BJ (cell line): Measurements from ENCODE around the gene MEF2B. TPM values are rescaled to one million over a fixed set of nuclear protein-coding genes. Genes with fewer than 3 reads are reported as not detected.

Source experiments
- CTCF ChIA-PET: fragments of 350-600 bp; formaldehyde crosslinking; extraction: SDS; loops from one replicate; lab custom pipeline; 2021; ENCODE audit warnings: antibody characterized with exemption, inconsistent platforms; lab: Yijun Ruan, JAX
- POLR2A ChIA-PET: fragments of 300-600 bp; sonication (Branson Sonifier 250); formaldehyde crosslinking; extraction: SDS; loops from one replicate; lab custom pipeline; 2021; ENCODE audit warnings: antibody characterized with exemption; lab: Charles Lee
- DNase-seq: peaks from one replicate; pipeline ENCODE4 v3.0.0-alpha.2; 2011; ENCODE audit warnings: low read depth
- H3K27me3 ChIP-seq: 2 replicates; pipeline ENCODE4 v1.6.0; 2011; ENCODE audit warnings: low read length; ENCODE audit not compliant: control insufficient read depth, insufficient read depth
- H3K36me3 ChIP-seq: 2 replicates; pipeline ENCODE4 v1.5.1; 2011; ENCODE audit warnings: low read length; ENCODE audit not compliant: control insufficient read depth, insufficient read depth
- H3K4me3 ChIP-seq: 2 replicates; pipeline ENCODE4 v1.5.1; 2011; ENCODE audit warnings: low read depth, mild to moderate bottlenecking, control low read depth, low read length
- CTCF ChIP-seq: IDR thresholded peaks from 2 replicates; pipeline ENCODE4 v1.5.1; 2011; ENCODE audit warnings: low read depth, mild to moderate bottlenecking, control low read depth, inconsistent platforms, low read length, moderate library complexity; ENCODE audit not compliant: insufficient read depth
- polyA plus RNA-seq: library from polyadenylated mRNA; depleted of rRNA; stranded (reverse); fragments of >200 nt; gene quantifications from 2 replicates; pipeline ENCODE4 v1.2.3, GENCODE V29; 2011

The MEF2B gene
- polyA plus RNA-seq, 1 experiment: 0.10 TPM

- CTCF ChIA-PET: interaction anchor here (6.0 to 6.1 kb wide), 2 partner anchors 10 to 19 kb away, joined by 34 to 51 read pairs; no protein-coding TSS in a partner anchor
These were observed 14.4 kb downstream of the MEF2B start for GRCh38 chr19:19155495-19156219.

GRCh38 chr19:19154768-19155494 is 15.1 kb downstream of the MEF2B start:
- ChIA-PET CTCF (interaction anchor here (1.5 to 6.1 kb wide), 3 partner anchors 9 to 20 kb away, joined by 5 to 51 read pairs (median 34); no protein-coding TSS in a partner anchor), POLR2A (no interaction called here)
- no peak for TF ChIP-seq CTCF
- H3K27me3 ChIP-seq: no peaks in the 10 kb centered on the region
- no peak overlapping the region for H3K4me3 ChIP-seq
- H3K36me3 ChIP-seq: no peaks in the 10 kb centered on the region
- no peak for DNase-seq

More at GRCh38 chr19:19155495-19156219, 14.4 kb downstream of the MEF2B start:
- Histone ChIP-seq H3K36me3 (no peaks in the 10 kb centered on the region), H3K4me3 (no peak overlapping the region), H3K27me3 (no peaks in the 10 kb centered on the region)
- no peak for DNase-seq
- POLR2A ChIA-PET: no interaction called here
- no peak for TF ChIP-seq CTCF

- ChIA-PET CTCF (no interaction called here), POLR2A (no interaction called here)
- no peak for TF ChIP-seq CTCF
- H3K4me3 ChIP-seq: no peak overlapping the region
- no peaks in the 10 kb centered on the region for H3K27me3 ChIP-seq
- no peak for DNase-seq
- peaks cover 1% of the 10 kb centered on the region; the same call in 1 of the 2 replicates for H3K36me3 ChIP-seq
These were observed 17.2 kb downstream of the MEF2B start for GRCh38 chr19:19152668-19153384.

- ChIA-PET POLR2A (no interaction called here), CTCF (no interaction called here)
- no peaks in the 10 kb centered on the region for H3K27me3 ChIP-seq
- H3K4me3 ChIP-seq: no peak overlapping the region
- no peak for DNase-seq
- peaks cover 8% of the 10 kb centered on the region for H3K36me3 ChIP-seq
- no peak for TF ChIP-seq CTCF
These were observed 18.6 kb downstream of the MEF2B start for GRCh38 chr19:19151418-19151817.
